Right atrium auricular region (tissue), 2 donors: ENCODE measurements around the gene ONECUT1. TPM values are rescaled to one million over a fixed set of nuclear protein-coding genes. Genes with fewer than 3 reads are reported as not detected.

ENCODE experiments used
- DNase-seq: peaks from one replicate; pipeline ENCODE4 v3.0.0-alpha.2; 2019; ENCODE audit warnings: low spot score
- H3K27ac ChIP-seq, 2 donors: fragments of 200-600 bp; sonication (generic); 1 replicate in 1 of 2; 2 replicates in 1 of 2; pipeline ENCODE4 v1.5.1; 2016 to 2019
- H3K27me3 ChIP-seq, 2 donors: fragments of 200-600 bp; sonication (generic); one replicate each; pipeline versions ENCODE4 v1.5.1 to v1.6.0; 2017 to 2019
- H3K36me3 ChIP-seq: fragments of 200-600 bp; sonication (generic); one replicate; pipeline ENCODE4 v1.5.1; 2016
- H3K4me1 ChIP-seq, 2 donors: fragments of 200-600 bp; sonication (generic); one replicate each; pipeline versions ENCODE4 v1.5.1 to v1.6.0; 2017 to 2019
- H3K4me3 ChIP-seq, 2 donors: fragments of 200-600 bp; sonication (generic); 1 replicate in 1 of 2; 2 replicates in 1 of 2; pipeline ENCODE4 v1.5.1; 2017 to 2019; ENCODE audit warnings: mild to moderate bottlenecking in 1 of 2, moderate library complexity in 1 of 2
- H3K9me3 ChIP-seq, 2 donors: fragments of 200-600 bp; sonication (generic); one replicate each; pipeline ENCODE4 v1.5.1; 2019
- total RNA-seq, 2 donors: library from RNA; depleted of rRNA; stranded (reverse); fragments of >200 nt; gene quantifications; one replicate each; pipeline ENCODE4 v1.1.0, GENCODE V29; 2016
- TF ChIP-seq, protein P1 (sequence below), 2 donors: fragments of 200-600 bp; sonication (generic); IDR thresholded peaks; one replicate each; pipeline ENCODE4 v1.5.1; 2019; ENCODE audit warnings: antibody characterized with exemption in 2 of 2

The ONECUT1 gene
- total RNA-seq, 2 donors from 2014 or later, result not detected

- no peaks in the 10 kb centered on the region for H3K4me1 ChIP-seq
- TF ChIP-seq, protein P1, sequence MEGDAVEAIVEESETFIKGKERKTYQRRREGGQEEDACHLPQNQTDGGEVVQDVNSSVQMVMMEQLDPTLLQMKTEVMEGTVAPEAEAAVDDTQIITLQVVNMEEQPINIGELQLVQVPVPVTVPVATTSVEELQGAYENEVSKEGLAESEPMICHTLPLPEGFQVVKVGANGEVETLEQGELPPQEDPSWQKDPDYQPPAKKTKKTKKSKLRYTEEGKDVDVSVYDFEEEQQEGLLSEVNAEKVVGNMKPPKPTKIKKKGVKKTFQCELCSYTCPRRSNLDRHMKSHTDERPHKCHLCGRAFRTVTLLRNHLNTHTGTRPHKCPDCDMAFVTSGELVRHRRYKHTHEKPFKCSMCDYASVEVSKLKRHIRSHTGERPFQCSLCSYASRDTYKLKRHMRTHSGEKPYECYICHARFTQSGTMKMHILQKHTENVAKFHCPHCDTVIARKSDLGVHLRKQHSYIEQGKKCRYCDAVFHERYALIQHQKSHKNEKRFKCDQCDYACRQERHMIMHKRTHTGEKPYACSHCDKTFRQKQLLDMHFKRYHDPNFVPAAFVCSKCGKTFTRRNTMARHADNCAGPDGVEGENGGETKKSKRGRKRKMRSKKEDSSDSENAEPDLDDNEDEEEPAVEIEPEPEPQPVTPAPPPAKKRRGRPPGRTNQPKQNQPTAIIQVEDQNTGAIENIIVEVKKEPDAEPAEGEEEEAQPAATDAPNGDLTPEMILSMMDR (IDR thresholded peaks at IDR 0.05), result no peak
- H3K27ac ChIP-seq, result no peak overlapping the region
- no peak overlapping the region for H3K4me3 ChIP-seq
- no peak for DNase-seq
- no peaks in the 10 kb centered on the region for H3K36me3 ChIP-seq
- H3K9me3 ChIP-seq, result no peaks in the 10 kb centered on the region
- no peaks in the 10 kb centered on the region for H3K27me3 ChIP-seq
Measured at GRCh38 chr15:52710708-52711389, 79.3 kb downstream of the ONECUT1 start.

DNA sequence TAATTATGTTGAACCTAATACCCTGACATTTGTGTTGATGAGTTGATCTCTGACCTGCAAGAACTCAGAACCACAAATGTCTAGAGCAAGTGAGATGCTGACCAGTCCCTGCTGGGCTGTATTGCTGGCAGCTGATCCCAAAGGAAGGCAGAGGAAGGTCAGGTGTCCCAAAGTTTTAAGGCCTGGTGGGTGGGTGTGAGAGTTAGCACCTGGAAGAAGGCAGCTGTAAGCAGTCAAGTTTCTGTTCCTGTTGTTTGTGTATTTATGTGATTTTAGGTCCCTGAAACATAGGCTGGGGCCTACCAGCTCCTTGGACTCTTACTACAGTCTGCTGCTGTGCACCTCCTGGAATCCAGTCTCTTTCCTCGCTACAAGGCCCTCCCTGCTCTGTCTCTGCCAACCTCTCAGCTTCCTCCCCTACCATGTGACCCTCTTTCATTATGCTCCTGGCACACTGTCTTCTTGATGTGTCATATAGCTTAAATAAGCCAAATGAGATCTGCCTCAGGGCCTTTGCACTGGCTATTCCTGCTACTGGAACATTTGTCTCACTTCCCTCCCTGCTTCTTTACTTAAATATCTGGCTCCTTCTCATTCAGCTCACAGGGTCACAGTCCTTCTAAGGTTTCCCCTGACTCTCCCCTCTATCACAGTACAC lies 80.0 kb downstream of the ONECUT1 start:
- Histone ChIP-seq H3K4me1 (no peaks in the 10 kb centered on the region), H3K27me3 (no peaks in the 10 kb centered on the region), H3K9me3 (no peaks in the 10 kb centered on the region), H3K36me3 (no peaks in the 10 kb centered on the region), H3K4me3 (no peak overlapping the region), H3K27ac (no peak overlapping the region)
- TF ChIP-seq, protein P1 (IDR thresholded peaks at IDR 0.05), result no peak
- no peak for DNase-seq

DNA sequence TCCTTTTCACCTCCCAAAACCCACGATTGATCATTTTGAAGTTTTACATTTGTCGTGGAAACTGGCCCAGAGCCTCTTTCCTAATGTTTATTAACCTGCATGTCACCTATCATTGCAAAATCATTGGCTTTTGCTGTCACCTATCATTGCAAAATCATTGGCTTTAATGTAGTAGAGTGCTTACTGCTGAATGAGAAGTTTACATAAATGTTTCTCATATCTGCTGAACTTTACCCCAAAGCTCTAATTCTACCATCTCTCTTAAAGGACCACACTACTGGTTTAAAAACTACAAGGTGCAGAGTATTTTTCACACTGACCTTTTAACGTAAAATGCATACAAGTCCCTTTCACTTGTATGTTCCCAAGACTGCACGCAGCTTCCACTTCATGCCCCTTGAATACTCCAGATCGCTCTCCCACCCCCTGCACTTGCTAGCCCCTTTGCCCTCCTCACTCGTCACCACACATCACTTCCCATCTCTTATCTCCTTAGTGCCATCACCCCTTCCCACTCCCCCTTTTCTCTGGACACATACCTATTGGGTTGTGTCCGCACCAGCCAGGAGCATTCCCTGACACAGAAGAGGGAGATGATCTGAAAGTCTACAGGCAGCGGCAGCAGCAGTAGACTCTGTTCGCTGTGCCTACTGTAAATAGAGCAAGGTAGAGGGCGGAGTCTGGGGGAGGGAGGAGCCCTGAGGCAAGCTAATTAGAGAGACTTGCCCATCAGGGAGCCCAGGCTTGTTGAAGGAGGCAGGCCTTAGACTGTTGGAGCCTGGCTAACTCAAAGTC lies 80.8 kb downstream of the ONECUT1 start:
- H3K9me3 ChIP-seq, result no peaks in the 10 kb centered on the region
- no peaks in the 10 kb centered on the region for H3K27me3 ChIP-seq
- TF ChIP-seq, protein P1 (IDR thresholded peaks at IDR 0.05), result no peak
- no peak overlapping the region for H3K4me3 ChIP-seq
- H3K27ac ChIP-seq, result no peak overlapping the region
- no peak for DNase-seq
- H3K36me3 ChIP-seq, result no peaks in the 10 kb centered on the region
- no peaks in the 10 kb centered on the region for H3K4me1 ChIP-seq

Other genes with a start within 250 kb of the ONECUT1 start
- gene ARPP19, start 221.3 kb downstream of the ONECUT1 start, total RNA-seq, result 10 to 100 TPM; 82.7 to 94.3 TPM
- 10 to 100 TPM; 21.6 to 36.7 TPM for gene ATOSA, start 110.9 kb downstream of the ONECUT1 start, total RNA-seq